HT-29 (cell line): ENCODE data around the gene GARIN1A. TPM values are rescaled to one million over a fixed set of nuclear protein-coding genes. Genes with fewer than 3 reads are reported as not detected.

Experiments used
- DNase-seq: peaks from one replicate; pipeline ENCODE4 v3.0.0-alpha.2; 2015; ENCODE audit warnings: low spot score
- small RNA-seq: library from RNA; depleted of rRNA; stranded (forward); fragments of <200 nt; gene quantifications from one replicate; pipeline ENCODE3, GENCODE V24; 2014
- total RNA-seq: library from RNA; depleted of rRNA; stranded (reverse); fragments of >200 nt; shearing (Covaris generic); gene quantifications from 2 replicates; pipeline ENCODE4 v1.2.3, GENCODE V29; 2014; rRNA removed

GARIN1A gene
- total RNA-seq, 1 experiment from 2014 or later: 0.86 TPM

- DNase-seq: no peak
Observed at GRCh38 chr7:128714701-128715495, 42.8 kb downstream of the GARIN1A start.

- DNase-seq: no peak
Observed at GRCh38 chr7:128718967-128719642, 47.0 kb downstream of the GARIN1A start.

- no peak for DNase-seq
Observed at GRCh38 chr7:128721376-128721775, 49.3 kb downstream of the GARIN1A start.

Small RNA genes within 50 kb of the gene (small RNA-seq; reads per million reads assigned to genes)
- gene RNA5SP242 (20.2 reads per million, percentile 92 among the genes with 10 or more reads in this experiment), gene RNA5SP243 (49.3 reads per million, percentile 95 among the genes with 10 or more reads in this experiment), gene RNU6-177P (not detected)

Other genes starting within 250 kb of the GARIN1A start
- 23.5 and 27.8 TPM in 2 replicates for gene HILPDA, start 216.4 kb upstream of the GARIN1A start, total RNA-seq
- gene METTL2B, start 195.5 kb upstream of the GARIN1A start, total RNA-seq: 29.5 and 33.8 TPM in 2 replicates
- 61.3 and 68.8 TPM in 2 replicates for gene CALU, start 67.1 kb downstream of the GARIN1A start, total RNA-seq
- gene OPN1SW, start 103.5 kb downstream of the GARIN1A start, total RNA-seq: not detected in 2 replicates
- not detected in 2 replicates for gene CCDC136, start 119.7 kb downstream of the GARIN1A start, total RNA-seq
- 0.03 and 0.05 TPM in 2 replicates for gene FLNC, start 158.1 kb downstream of the GARIN1A start, total RNA-seq
- gene ATP6V1F, start 190.6 kb downstream of the GARIN1A start, total RNA-seq: 94.9 and 128 TPM in 2 replicates
- 1.0 and 1.2 TPM in 2 replicates for gene KCP, start 238.4 kb downstream of the GARIN1A start, total RNA-seq